HG02981 (cell line): ENCODE measurements around the gene GOT1.
A peak's percentile ranks its signal among the peaks of the same experiment; 100 is the strongest.

Source experiments
- ATAC-seq: cut with Tn5 transposase; IDR thresholded peaks from one replicate; pipeline ENCODE4 v1.9.1; 2021; ENCODE audit warnings: mild to moderate bottlenecking, moderate library complexity; ENCODE audit not compliant: unreplicated experiment

The GOT1 gene

GRCh38 chr10:99430451-99431189 lies at the start of gene GOT1:
Gene GOT1, minus strand, starts transcription at chr10:99430624. Its CDS starts 59 bp downstream, at chr10:99430565.
- peak; percentile 93 for ATAC-seq

GRCh38 chr10:99470327-99470726 lies 39.9 kb upstream of the GOT1 start:
- no peak for ATAC-seq

- no peak for ATAC-seq
Measured at GRCh38 chr10:99467236-99467999, 37.0 kb upstream of the GOT1 start.

- no peak for ATAC-seq
Measured at GRCh38 chr10:99466632-99467223, 36.3 kb upstream of the GOT1 start.

GRCh38 chr10:99461230-99461629 lies 30.8 kb upstream of the GOT1 start:
- ATAC-seq = no peak

- no peak for ATAC-seq
Measured at GRCh38 chr10:99460070-99460469, 29.6 kb upstream of the GOT1 start.

- ATAC-seq = no peak
Measured at GRCh38 chr10:99459217-99459616, 28.8 kb upstream of the GOT1 start.

- ATAC-seq = no peak
Measured at GRCh38 chr10:99457813-99458212, 27.4 kb upstream of the GOT1 start.

GRCh38 chr10:99456931-99457288 lies 26.5 kb upstream of the GOT1 start:
- ATAC-seq = no peak

GRCh38 chr10:99456207-99456930 lies 25.9 kb upstream of the GOT1 start:
- ATAC-seq = no peak

GRCh38 chr10:99451981-99452380 lies 21.6 kb upstream of the GOT1 start:
- no peak for ATAC-seq

GRCh38 chr10:99451499-99451788 lies 21.0 kb upstream of the GOT1 start:
- no peak for ATAC-seq

- no peak for ATAC-seq
Measured at GRCh38 chr10:99450624-99451498, 20.4 kb upstream of the GOT1 start.

GRCh38 chr10:99450156-99450555 lies 19.7 kb upstream of the GOT1 start:
- ATAC-seq = no peak

GRCh38 chr10:99449023-99449422 lies 18.6 kb upstream of the GOT1 start:
- no peak for ATAC-seq

GRCh38 chr10:99444383-99445045 lies 14.1 kb upstream of the GOT1 start:
- no peak for ATAC-seq

GRCh38 chr10:99443500-99443899 lies 13.1 kb upstream of the GOT1 start:
- no peak for ATAC-seq

- no peak for ATAC-seq
Measured at GRCh38 chr10:99442394-99442793, 12.0 kb upstream of the GOT1 start.

- no peak for ATAC-seq
Measured at GRCh38 chr10:99438890-99439289, 8.5 kb upstream of the GOT1 start.

- ATAC-seq = peak; percentile 61
Measured at GRCh38 chr10:99435986-99436638, 5.7 kb upstream of the GOT1 start.
